ENCODE measurements around the gene YWHAG. TPM values are rescaled to one million over a fixed set of nuclear protein-coding genes. Genes with fewer than 3 reads are reported as not detected.
A peak's percentile ranks its signal among the peaks of the same experiment; 100 is the strongest.
"Not testable (repeated sequence)": the region's sequence is repeated elsewhere in the genome, so short reads cannot be mapped to it uniquely, and the experiment has no call there.

Gene YWHAG
- polyA plus RNA-seq, 1 donor, result 94.7 TPM

DNA sequence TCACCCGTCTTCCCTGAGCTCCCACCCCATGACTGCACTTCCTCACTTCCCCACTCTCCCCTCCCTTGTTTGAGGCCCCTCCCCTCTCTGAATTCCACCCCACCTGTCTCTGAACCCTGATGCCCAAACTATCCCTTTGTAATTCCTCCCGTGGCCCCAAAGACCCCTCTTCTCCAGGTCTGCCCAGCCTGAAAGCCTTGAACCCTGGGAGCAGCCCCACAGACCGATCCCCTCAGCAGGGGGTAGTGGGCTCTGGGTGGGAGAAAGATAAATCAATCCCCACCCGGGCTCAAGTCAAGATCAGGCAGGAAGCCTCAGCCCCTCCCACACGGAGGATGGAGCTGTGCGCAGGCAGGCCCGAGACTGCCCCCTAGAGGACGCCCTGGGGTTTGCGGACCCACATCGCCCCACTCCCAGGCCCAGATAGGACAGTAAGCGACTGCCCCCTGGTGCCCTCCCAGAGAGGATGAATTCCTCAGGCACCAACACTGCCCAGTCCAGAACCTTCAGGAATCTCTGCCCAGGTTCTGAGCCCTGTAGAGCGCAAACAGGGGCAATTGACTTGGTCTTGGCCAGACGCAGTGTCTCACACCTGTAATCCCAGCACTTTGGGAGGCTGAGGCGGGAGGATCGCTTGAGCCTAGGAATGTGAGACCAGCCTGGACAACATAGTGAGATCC lies 44.6 kb downstream of the YWHAG start:
- Histone ChIP-seq H3K36me3 (ENCODE audit: control insufficient read depth, insufficient read depth, low read length) (no peaks in the 10 kb centered on the region), H3K4me1 (ENCODE audit: control insufficient read depth, insufficient read depth, low read length) (peaks cover 7% of the 10 kb centered on the region), H3K9me3 (ENCODE audit: control insufficient read depth, low read depth, low read length) (no peaks in the 10 kb centered on the region), H3K4me3 (ENCODE audit: low read length) (no peak overlapping the region), H3K27me3 (ENCODE audit: control insufficient read depth, insufficient read depth, low read length) (no peaks in the 10 kb centered on the region), H3K27ac (ENCODE audit: low read length) (no peak overlapping the region)
- peak; percentile 86 to 93 for DNase-seq
- WGBS (ENCODE audit: insufficient coverage, low lambda C conversion rate), result no CpG with 5 or more reads among the region's 15 CpGs

DNA sequence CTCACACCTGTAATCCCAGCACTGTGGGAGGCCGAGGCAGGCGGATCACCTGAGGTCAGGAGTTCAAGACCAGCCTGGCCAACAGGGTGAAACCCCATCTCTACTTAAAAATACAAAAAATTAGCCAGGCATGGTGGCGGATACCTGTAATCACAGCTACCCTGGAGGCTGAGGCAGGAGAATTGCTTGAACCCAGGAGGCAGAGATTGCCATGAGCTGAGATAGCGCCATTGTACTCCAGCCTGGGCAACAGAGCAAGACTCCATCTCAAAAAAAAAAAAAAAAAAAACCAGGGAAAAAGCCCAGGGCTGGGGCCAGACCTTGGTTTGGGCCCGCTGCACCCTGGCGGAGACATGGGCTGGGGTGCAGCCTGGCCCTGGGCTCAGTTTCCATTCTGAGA lies 47.0 kb downstream of the YWHAG start:
- H3K36me3 ChIP-seq (ENCODE audit: control insufficient read depth, insufficient read depth, low read length); DNase-seq; H3K4me1 ChIP-seq (ENCODE audit: control insufficient read depth, insufficient read depth, low read length); H3K4me3 ChIP-seq (ENCODE audit: low read length); H3K27me3 ChIP-seq (ENCODE audit: control insufficient read depth, insufficient read depth, low read length); H3K9me3 ChIP-seq (ENCODE audit: control insufficient read depth, low read depth, low read length); H3K27ac ChIP-seq (ENCODE audit: low read length): not testable (repeated sequence)
- no CpG with 5 or more reads among the region's 6 CpGs for WGBS (ENCODE audit: insufficient coverage, low lambda C conversion rate)

DNA sequence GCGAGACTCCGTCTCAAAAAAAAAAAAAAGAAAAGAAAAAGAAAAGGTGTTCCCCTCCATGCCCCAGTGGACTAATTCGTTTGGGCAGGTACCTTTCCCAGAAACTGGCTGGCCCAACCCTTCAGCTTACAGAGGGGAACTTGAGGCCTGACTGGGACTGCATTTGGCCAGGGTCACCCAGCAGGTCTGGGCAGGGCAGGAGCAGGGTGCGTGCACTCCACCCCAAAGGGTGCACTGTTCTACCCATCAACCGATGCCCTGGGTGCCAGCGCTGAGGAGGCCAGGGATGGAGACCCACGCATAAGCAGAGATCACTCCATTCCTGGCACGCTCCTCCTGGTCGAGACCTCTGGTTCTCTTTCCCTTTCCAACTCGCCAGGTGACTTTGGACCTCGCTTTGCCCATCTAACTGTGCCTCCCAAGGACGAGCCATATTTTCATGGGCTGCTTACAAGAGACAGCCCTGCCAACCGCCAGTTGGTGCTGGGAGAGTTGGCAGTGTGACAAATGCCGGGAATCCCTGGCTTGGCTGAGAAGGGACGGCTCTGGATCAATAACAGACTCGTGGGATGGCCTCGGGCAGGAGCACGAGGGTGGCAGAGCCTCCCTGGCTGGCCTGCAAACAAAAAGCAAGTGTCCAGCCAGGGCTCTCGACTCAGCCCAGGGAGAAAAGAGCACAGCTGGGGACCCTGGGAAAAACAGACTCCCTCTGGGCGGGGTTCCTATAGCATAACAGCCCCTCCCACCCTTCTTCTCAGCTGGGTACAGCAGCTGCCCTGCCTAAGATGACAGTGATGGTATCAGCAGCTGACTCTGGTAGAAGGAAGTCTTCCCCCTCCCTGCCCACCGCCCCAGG lies 48.5 kb downstream of the YWHAG start:
- H3K36me3 ChIP-seq (ENCODE audit: control insufficient read depth, insufficient read depth, low read length), result no peaks in the 10 kb centered on the region
- no peak for DNase-seq
- WGBS (ENCODE audit: insufficient coverage, low lambda C conversion rate), result no CpG with 5 or more reads among the region's 21 CpGs
- H3K27me3 ChIP-seq (ENCODE audit: control insufficient read depth, insufficient read depth, low read length), result no peaks in the 10 kb centered on the region
- no peaks in the 10 kb centered on the region for H3K9me3 ChIP-seq (ENCODE audit: control insufficient read depth, low read depth, low read length)
- H3K4me3 ChIP-seq (ENCODE audit: low read length), result no peak overlapping the region
- no peak overlapping the region for H3K27ac ChIP-seq (ENCODE audit: low read length)
- H3K4me1 ChIP-seq (ENCODE audit: control insufficient read depth, insufficient read depth, low read length), result no peaks in the 10 kb centered on the region

- H3K36me3 ChIP-seq (ENCODE audit: control insufficient read depth, insufficient read depth, low read length); H3K4me1 ChIP-seq (ENCODE audit: control insufficient read depth, insufficient read depth, low read length); H3K27me3 ChIP-seq (ENCODE audit: control insufficient read depth, insufficient read depth, low read length); H3K4me3 ChIP-seq (ENCODE audit: low read length); DNase-seq; H3K9me3 ChIP-seq (ENCODE audit: control insufficient read depth, low read depth, low read length); H3K27ac ChIP-seq (ENCODE audit: low read length): not testable (repeated sequence)
- no CpG with 5 or more reads among the region's 50 CpGs for WGBS (ENCODE audit: insufficient coverage, low lambda C conversion rate)
Observed at GRCh38 chr7:76309341-76310101, 49.3 kb downstream of the YWHAG start.

GRCh38 chr7:76308874-76309273 lies 49.9 kb downstream of the YWHAG start:
- not testable (repeated sequence) for H3K27me3 ChIP-seq (ENCODE audit: control insufficient read depth, insufficient read depth, low read length); H3K4me1 ChIP-seq (ENCODE audit: control insufficient read depth, insufficient read depth, low read length); DNase-seq; H3K9me3 ChIP-seq (ENCODE audit: control insufficient read depth, low read depth, low read length); H3K4me3 ChIP-seq (ENCODE audit: low read length); H3K27ac ChIP-seq (ENCODE audit: low read length); H3K36me3 ChIP-seq (ENCODE audit: control insufficient read depth, insufficient read depth, low read length)
- WGBS (ENCODE audit: insufficient coverage, low lambda C conversion rate), result no CpG with 5 or more reads among the region's 12 CpGs

GRCh38 chr7:76304888-76305375 lies 53.9 kb downstream of the YWHAG start:
- no peak overlapping the region for H3K27ac ChIP-seq (ENCODE audit: low read length)
- peaks cover 2% of the 10 kb centered on the region for H3K9me3 ChIP-seq (ENCODE audit: control insufficient read depth, low read depth, low read length)
- no peak for DNase-seq
- H3K36me3 ChIP-seq (ENCODE audit: control insufficient read depth, insufficient read depth, low read length), result peaks cover 6% of the 10 kb centered on the region
- H3K4me1 ChIP-seq (ENCODE audit: control insufficient read depth, insufficient read depth, low read length), result peaks cover 9% of the 10 kb centered on the region
- WGBS (ENCODE audit: insufficient coverage, low lambda C conversion rate), result no CpG with 5 or more reads among the region's 10 CpGs
- H3K4me3 ChIP-seq (ENCODE audit: low read length), result no peak overlapping the region
- peaks cover 7% of the 10 kb centered on the region for H3K27me3 ChIP-seq (ENCODE audit: control insufficient read depth, insufficient read depth, low read length)

DNA sequence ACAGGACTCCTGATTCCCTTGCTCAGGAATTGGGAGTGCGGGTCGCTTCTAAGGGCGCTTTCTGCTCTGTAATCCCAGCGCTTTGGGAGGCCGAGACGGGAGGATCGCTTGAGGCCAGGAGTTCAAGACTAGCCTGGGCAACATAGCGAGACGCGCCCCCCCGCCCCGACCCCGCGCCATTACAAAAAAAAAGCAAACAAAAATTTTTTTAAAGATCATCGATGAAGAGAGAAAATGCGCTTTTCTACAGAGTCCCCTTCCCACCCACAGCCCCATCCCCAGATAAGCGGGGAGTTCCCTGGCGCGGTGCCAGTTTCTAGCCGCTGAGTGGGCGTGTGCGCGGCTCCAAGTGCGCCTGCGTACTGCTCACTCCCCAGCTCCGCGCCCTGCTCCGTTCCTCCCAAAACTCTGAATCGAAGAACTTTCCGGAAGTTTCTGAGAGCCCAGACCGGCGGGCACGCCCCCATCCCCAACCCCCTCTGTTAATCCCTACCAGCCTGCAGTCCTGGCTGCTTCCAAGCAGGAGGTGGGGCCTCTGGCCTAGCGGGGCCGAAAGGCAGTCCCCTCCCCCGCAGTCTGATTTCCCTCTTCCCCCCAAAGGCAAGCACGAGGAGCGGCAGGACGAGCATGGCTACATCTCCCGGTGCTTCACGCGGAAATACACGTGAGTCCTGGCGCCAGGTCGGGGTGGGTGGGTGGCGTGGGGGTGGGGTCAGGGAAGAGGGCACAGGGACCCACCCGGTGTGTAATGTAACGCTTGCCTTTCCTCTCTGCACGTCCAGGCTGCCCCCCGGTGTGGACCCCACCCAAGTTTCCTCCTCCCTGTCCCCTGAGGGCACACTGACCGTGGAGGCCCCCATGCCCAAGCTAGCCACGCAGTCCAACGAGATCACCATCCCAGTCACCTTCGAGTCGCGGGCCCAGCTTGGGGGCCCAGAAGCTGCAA lies 55.3 kb downstream of the YWHAG start:
- H3K9me3 ChIP-seq (ENCODE audit: control insufficient read depth, low read depth, low read length), result peaks cover 2% of the 10 kb centered on the region
- peaks cover 9% of the 10 kb centered on the region for H3K4me1 ChIP-seq (ENCODE audit: control insufficient read depth, insufficient read depth, low read length)
- H3K27me3 ChIP-seq (ENCODE audit: control insufficient read depth, insufficient read depth, low read length), result peaks cover 7% of the 10 kb centered on the region
- H3K36me3 ChIP-seq (ENCODE audit: control insufficient read depth, insufficient read depth, low read length), result peaks cover 6% of the 10 kb centered on the region
- peak overlapping the region; percentile 85 for H3K27ac ChIP-seq (ENCODE audit: low read length)
- H3K4me3 ChIP-seq (ENCODE audit: low read length), result peak overlapping the region; percentile 84
- peak; percentile 74 to 83 for DNase-seq
- WGBS (ENCODE audit: insufficient coverage, low lambda C conversion rate), result no CpG with 5 or more reads among the region's 56 CpGs

GRCh38 chr7:76302347-76303201 lies 56.2 kb downstream of the YWHAG start, which contains the start of gene HSPB1:
TSS of gene HSPB1 (plus strand) at chr7:76302673. CDS start at chr7:76302713, 40 bp downstream.
- peaks cover 7% of the 10 kb centered on the region for H3K27me3 ChIP-seq (ENCODE audit: control insufficient read depth, insufficient read depth, low read length)
- WGBS (ENCODE audit: insufficient coverage, low lambda C conversion rate), result no CpG with 5 or more reads among the region's 75 CpGs
- DNase-seq, result peak; percentile 77 to 85
- H3K36me3 ChIP-seq (ENCODE audit: control insufficient read depth, insufficient read depth, low read length), result peaks cover 6% of the 10 kb centered on the region
- peaks cover 11% of the 10 kb centered on the region for H3K4me1 ChIP-seq (ENCODE audit: control insufficient read depth, insufficient read depth, low read length)
- peak within 1 kb of the TSS; percentile 84 for H3K4me3 ChIP-seq (ENCODE audit: low read length)
- peaks cover 2% of the 10 kb centered on the region for H3K9me3 ChIP-seq (ENCODE audit: control insufficient read depth, low read depth, low read length)
- H3K27ac ChIP-seq (ENCODE audit: low read length), result peak within 1 kb of the TSS; percentile 85

GRCh38 chr7:76301000-76301399 lies 57.8 kb downstream of the YWHAG start:
- Histone ChIP-seq H3K4me3 (ENCODE audit: low read length) (no peak overlapping the region), H3K9me3 (ENCODE audit: control insufficient read depth, low read depth, low read length) (peaks cover 2% of the 10 kb centered on the region), H3K4me1 (ENCODE audit: control insufficient read depth, insufficient read depth, low read length) (peaks cover 21% of the 10 kb centered on the region), H3K27me3 (ENCODE audit: control insufficient read depth, insufficient read depth, low read length) (peaks cover 7% of the 10 kb centered on the region), H3K36me3 (ENCODE audit: control insufficient read depth, insufficient read depth, low read length) (peaks cover 6% of the 10 kb centered on the region), H3K27ac (ENCODE audit: low read length) (no peak overlapping the region)
- WGBS (ENCODE audit: insufficient coverage, low lambda C conversion rate), result no CpG with 5 or more reads among the region's 3 CpGs
- no peak for DNase-seq
